Mesenchymal stem cell (in vitro differentiated cells and primary cell): ENCODE results near the gene SH3PXD2A.
A peak's percentile ranks its signal among the peaks of the same experiment; 100 is the strongest.

Experiments used
- DNase-seq: peaks from one replicate; pipeline ENCODE4 v3.0.0-alpha.2; 2013
- H2AFZ ChIP-seq: one replicate; pipeline ENCODE4 v1.6.1; 2013; ENCODE audit warnings: low read depth, mild to moderate bottlenecking, control low read depth, inconsistent platforms, low read length, moderate library complexity
- H2AK5ac ChIP-seq: 2 replicates; pipeline ENCODE4 v1.6.1; 2013; ENCODE audit warnings: low read length, moderate library complexity, mild to moderate bottlenecking, inconsistent platforms; ENCODE audit not compliant: severe bottlenecking
- H2BK120ac ChIP-seq: one replicate; pipeline ENCODE4 v1.6.1; 2013; ENCODE audit warnings: low read depth, mild to moderate bottlenecking, inconsistent platforms, low read length, moderate library complexity
- H2BK12ac ChIP-seq, 2 experiments: one replicate each; pipeline ENCODE4 v1.6.1; 2013; ENCODE audit warnings: inconsistent platforms in 2 of 2, low read length in 2 of 2, mild to moderate bottlenecking in 2 of 2, moderate library complexity in 2 of 2, control low read depth in 1 of 2
- H2BK15ac ChIP-seq: one replicate; pipeline ENCODE4 v1.6.1; 2013; ENCODE audit warnings: mild to moderate bottlenecking, low read depth, inconsistent platforms; ENCODE audit not compliant: poor library complexity, severe bottlenecking
- H2BK5ac ChIP-seq: 2 replicates; pipeline ENCODE4 v1.6.1; 2013; ENCODE audit warnings: low read depth, mild to moderate bottlenecking, low read length, control low read depth, inconsistent platforms; ENCODE audit not compliant: poor library complexity, severe bottlenecking
- H3K14ac ChIP-seq, 2 experiments: one replicate each; pipeline ENCODE4 v1.6.1; 2013; ENCODE audit warnings: inconsistent platforms in 2 of 2, low read length in 2 of 2, control low read depth in 1 of 2, mild to moderate bottlenecking in 1 of 2, moderate library complexity in 1 of 2
- H3K18ac ChIP-seq, 2 experiments: one replicate each; pipeline ENCODE4 v1.6.1; 2013; ENCODE audit warnings: inconsistent platforms in 2 of 2, low read length in 2 of 2, control low read depth in 1 of 2, low read depth in 1 of 2, mild to moderate bottlenecking in 1 of 2
- H3K23ac ChIP-seq, 2 experiments: one replicate each; pipeline ENCODE4 v1.6.1; 2013; ENCODE audit warnings: inconsistent platforms in 2 of 2, low read length in 2 of 2, mild to moderate bottlenecking in 2 of 2, moderate library complexity in 2 of 2, control low read depth in 1 of 2
- H3K27ac ChIP-seq: 2 replicates; pipeline ENCODE4 v1.5.1; 2013; ENCODE audit warnings: mild to moderate bottlenecking, moderate library complexity, low read length, control low read depth, inconsistent platforms; ENCODE audit not compliant: poor library complexity, severe bottlenecking
- H3K27me3 ChIP-seq, 2 experiments: 2 replicates each; pipeline versions ENCODE4 v1.6.1 to v1.7.0; 2013; ENCODE audit warnings: low read length in 2 of 2, mild to moderate bottlenecking in 2 of 2, moderate library complexity in 2 of 2, control low read depth in 1 of 2, inconsistent platforms in 1 of 2; ENCODE audit not compliant: control insufficient read depth in 1 of 2, insufficient read depth in 1 of 2
- H3K36me3 ChIP-seq, 2 experiments: 2 replicates each; pipeline versions ENCODE4 v1.6.1 to v1.7.0; 2013; ENCODE audit warnings: low read length in 2 of 2, control low read depth in 1 of 2, inconsistent platforms in 1 of 2, low read depth in 1 of 2, mild to moderate bottlenecking in 1 of 2; ENCODE audit not compliant: insufficient read depth in 2 of 2, control insufficient read depth in 1 of 2
- H3K4ac ChIP-seq, 2 experiments: one replicate each; pipeline ENCODE4 v1.6.1; 2013; ENCODE audit warnings: inconsistent platforms in 2 of 2, low read length in 2 of 2, mild to moderate bottlenecking in 2 of 2, moderate library complexity in 2 of 2, control low read depth in 1 of 2, low read depth in 1 of 2
- H3K4me1 ChIP-seq: 2 replicates; pipeline ENCODE4 v1.6.1; 2013; ENCODE audit warnings: low read depth, low read length, control low read depth; ENCODE audit not compliant: control insufficient read depth, insufficient read depth
- H3K4me2 ChIP-seq: 2 replicates; pipeline ENCODE4 v1.6.1; 2013; ENCODE audit warnings: low read length, mild to moderate bottlenecking, inconsistent platforms; ENCODE audit not compliant: poor library complexity, severe bottlenecking
- H3K4me3 ChIP-seq, 2 experiments: 2 replicates each; pipeline versions ENCODE4 v1.5.1 to v1.7.0; 2013; ENCODE audit warnings: low read length in 2 of 2, mild to moderate bottlenecking in 2 of 2, control low read depth in 1 of 2, low read depth in 1 of 2; ENCODE audit not compliant: insufficient read depth in 1 of 2
- H3K79me1 ChIP-seq: replicated peaks from 2 replicates; pipeline ENCODE4 v1.6.1; 2013; ENCODE audit warnings: mild to moderate bottlenecking, control low read depth, low read length, inconsistent platforms; ENCODE audit not compliant: poor library complexity, severe bottlenecking
- H3K9ac ChIP-seq: 2 replicates; pipeline ENCODE4 v1.7.0; 2013; ENCODE audit warnings: mild to moderate bottlenecking, low read length, moderate library complexity
- H3K9me3 ChIP-seq: 2 replicates; pipeline ENCODE4 v1.7.0; 2013; ENCODE audit warnings: mild to moderate bottlenecking, low read length; ENCODE audit not compliant: control insufficient read depth
- H4K8ac ChIP-seq: one replicate; pipeline ENCODE4 v1.6.1; 2013; ENCODE audit warnings: inconsistent platforms, mild to moderate bottlenecking, low read length, moderate library complexity
- H4K91ac ChIP-seq: one replicate; pipeline ENCODE4 v1.6.1; 2013; ENCODE audit warnings: mild to moderate bottlenecking, low read length, inconsistent platforms
- WGBS: methylation state at CpG from one replicate; pipeline ENCODE4 v1.1.7; 2013; ENCODE audit warnings: mixed read lengths; 5-methylcytosine and 5-hydroxymethylcytosine counted together

SH3PXD2A gene

GRCh38 chr10:103679096-103679790 lies 176.1 kb downstream of the SH3PXD2A start:
- Histone ChIP-seq H3K4me2 (no peak overlapping the region), H2BK15ac (peak overlapping the region; percentile 74), H2AFZ (no peak overlapping the region), H2AK5ac (peak overlapping the region; percentile 50), H2BK5ac (no peak overlapping the region), H3K18ac (peak overlapping the region; percentile 48 to 67), H3K27me3 (no peaks in the 10 kb centered on the region), H3K4me3 (no peak overlapping the region), H3K23ac (no peak overlapping the region), H3K36me3 (peaks cover 3 to 5% of the 10 kb centered on the region in 2 experiments), H3K14ac (no peak overlapping the region), H3K4ac (peak overlapping the region; percentile 6 to 70), H4K8ac (peak overlapping the region; percentile 55), H3K4me1 (peaks cover 28% of the 10 kb centered on the region), H3K27ac (no peak overlapping the region), H3K79me1 (no peaks in the 10 kb centered on the region), H2BK12ac (peak overlapping the region; percentile 50 to 92), H3K9ac (peak overlapping the region; percentile 93), H3K9me3 (no peaks in the 10 kb centered on the region), H2BK120ac (no peak overlapping the region), H4K91ac (peak overlapping the region; percentile 91)
- WGBS: 93% methylated on average over 4 of the region's 4 CpGs
- no peak for DNase-seq

- Histone ChIP-seq H3K4ac (peak overlapping the region; percentile 96 to 99), H3K4me2 (peak overlapping the region; percentile 61), H2BK15ac (peak overlapping the region; percentile 44), H3K4me3 (peak overlapping the region; percentile 34 to 76), H3K14ac (peak overlapping the region in 1 of 2 experiments; percentile 85), H4K8ac (peak overlapping the region; percentile 93), H4K91ac (peak overlapping the region; percentile 88), H3K23ac (no peak overlapping the region), H3K79me1 (no peaks in the 10 kb centered on the region), H3K18ac (peak overlapping the region; percentile 89 to 98), H2AFZ (peak overlapping the region; percentile 57), H2BK12ac (peak overlapping the region in 1 of 2 experiments; percentile 76), H3K36me3 (peaks cover 3 to 9% of the 10 kb centered on the region in 2 experiments), H3K27me3 (no peaks in the 10 kb centered on the region), H2BK5ac (peak overlapping the region; percentile 58), H3K9me3 (no peaks in the 10 kb centered on the region), H2AK5ac (peak overlapping the region; percentile 95), H3K27ac (peak overlapping the region; percentile 14), H3K9ac (peak overlapping the region; percentile 93), H2BK120ac (peak overlapping the region; percentile 71), H3K4me1 (peaks cover 22% of the 10 kb centered on the region)
- WGBS: 28% methylated on average over 11 of the region's 12 CpGs
- peak; percentile 99 for DNase-seq
Observed at GRCh38 chr10:103678178-103678526, 177.2 kb downstream of the SH3PXD2A start.

DNA sequence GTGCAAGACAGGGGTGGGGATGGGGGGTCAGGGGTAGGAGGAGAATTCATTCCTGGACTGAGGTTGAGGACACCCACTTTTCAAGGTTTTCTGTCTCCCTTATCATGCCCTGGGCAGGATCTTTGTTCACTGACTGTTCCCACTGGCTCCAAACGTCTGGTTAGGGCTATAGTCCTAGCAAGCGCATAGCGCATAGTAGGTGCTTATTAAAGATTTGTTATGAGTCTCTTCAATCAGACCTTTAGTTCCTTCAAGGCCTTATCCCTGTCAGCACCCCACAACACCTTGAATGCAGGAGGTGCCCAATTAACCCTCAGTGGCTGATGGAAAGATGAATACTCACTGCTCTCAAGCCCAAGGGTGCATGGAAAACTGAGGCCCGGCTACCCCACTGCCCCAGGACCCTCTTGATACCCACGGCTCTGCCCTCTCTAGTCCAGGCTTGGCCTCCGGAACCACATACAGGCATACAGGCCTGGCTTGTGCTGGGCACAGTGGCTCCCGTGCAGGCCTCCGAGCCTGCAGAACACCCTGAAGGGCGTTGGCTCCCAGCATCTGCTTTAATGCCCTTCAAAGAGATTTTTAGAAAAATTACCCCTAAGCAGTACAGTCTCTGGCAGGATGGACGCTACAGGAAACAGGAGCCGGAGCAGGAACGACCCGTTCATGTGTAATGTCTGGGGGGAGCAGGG lies 177.7 kb downstream of the SH3PXD2A start:
- Histone ChIP-seq H3K23ac (no peak overlapping the region), H4K91ac (peak overlapping the region; percentile 88), H2BK12ac (peak overlapping the region; percentile 25 to 87), H2AFZ (peak overlapping the region; percentile 29), H3K14ac (peak overlapping the region in 1 of 2 experiments; percentile 82), H2BK15ac (peak overlapping the region; percentile 44), H3K4me2 (peak overlapping the region; percentile 61), H2BK5ac (peak overlapping the region; percentile 14), H3K9ac (peak overlapping the region; percentile 93), H2AK5ac (peak overlapping the region; percentile 95), H3K4ac (peak overlapping the region; percentile 93 to 99), H2BK120ac (peak overlapping the region; percentile 90), H3K18ac (peak overlapping the region; percentile 89 to 98), H3K79me1 (no peaks in the 10 kb centered on the region), H3K27ac (peak overlapping the region; percentile 14), H3K36me3 (peaks cover 3 to 11% of the 10 kb centered on the region in 2 experiments), H3K27me3 (no peaks in the 10 kb centered on the region), H3K4me1 (peaks cover 22% of the 10 kb centered on the region), H3K4me3 (peak overlapping the region; percentile 34 to 76), H3K9me3 (no peaks in the 10 kb centered on the region), H4K8ac (peak overlapping the region; percentile 93)
- 62% methylated on average over 13 of the region's 13 CpGs for WGBS
- no peak for DNase-seq

GRCh38 chr10:103676851-103677417 lies 178.4 kb downstream of the SH3PXD2A start:
- Histone ChIP-seq H2BK15ac (peak overlapping the region; percentile 33), H2BK12ac (peak overlapping the region; percentile 84 to 87), H2AK5ac (no peak overlapping the region), H3K4me2 (no peak overlapping the region), H3K18ac (peak overlapping the region; percentile 55 to 98), H3K14ac (no peak overlapping the region), H3K27me3 (no peaks in the 10 kb centered on the region), H3K9me3 (no peaks in the 10 kb centered on the region), H3K4me3 (peak overlapping the region in 1 of 2 experiments; percentile 76), H2BK120ac (peak overlapping the region; percentile 90), H2AFZ (no peak overlapping the region), H3K4me1 (peaks cover 20% of the 10 kb centered on the region), H2BK5ac (no peak overlapping the region), H3K9ac (peak overlapping the region; percentile 93), H3K36me3 (peaks cover under 1 to 11% of the 10 kb centered on the region in 2 experiments), H4K8ac (peak overlapping the region; percentile 52), H3K27ac (no peak overlapping the region), H3K4ac (peak overlapping the region; percentile 5 to 60), H3K79me1 (no peaks in the 10 kb centered on the region), H4K91ac (peak overlapping the region; percentile 82), H3K23ac (no peak overlapping the region)
- 62% methylated on average over 12 of the region's 16 CpGs for WGBS
- DNase-seq: peak; percentile 89
